Mesothelial cell of epicardium (in vitro differentiated cells): ENCODE data around the gene DNAJC13. TPM values are rescaled to one million over a fixed set of nuclear protein-coding genes. Genes with fewer than 3 reads are reported as not detected.

Source experiments
- DNase-seq, 2 experiments: peaks; one replicate each; pipeline ENCODE4 v3.0.0; 2021; ENCODE audit warnings: low spot score in 2 of 2; ENCODE audit not compliant: unreplicated experiment in 2 of 2
- H3K27ac Mint-ChIP-seq: 2 replicates; pipeline ENCODE4 v1.8.0; 2021; ENCODE audit warnings: mixed read lengths
- H3K27me3 Mint-ChIP-seq: 2 replicates; pipeline ENCODE4 v1.8.0; 2021; ENCODE audit warnings: low read depth, mixed read lengths
- H3K36me3 Mint-ChIP-seq: 2 replicates; pipeline ENCODE4 v1.8.0; 2021; ENCODE audit warnings: mixed read lengths
- H3K4me1 Mint-ChIP-seq: 2 replicates; pipeline ENCODE4 v1.8.0; 2021; ENCODE audit warnings: mixed read lengths
- H3K4me3 Mint-ChIP-seq: 2 replicates; pipeline ENCODE4 v1.8.0; 2021; ENCODE audit warnings: mild to moderate bottlenecking, moderate library complexity, mixed read lengths
- H3K9me3 Mint-ChIP-seq: 2 replicates; pipeline ENCODE4 v1.8.0; 2021; ENCODE audit warnings: mixed read lengths
- CTCF ChIP-seq: fragments of 200-600 bp; sonication (generic); IDR thresholded peaks from one replicate; pipeline ENCODE4 v1.5.0; 2021; ENCODE audit warnings: antibody characterized with exemption; ENCODE audit not compliant: unreplicated experiment
- total RNA-seq: library from RNA; stranded (reverse); gene quantifications from 3 replicates; pipeline ENCODE4 v1.2.1, GENCODE V29; 2021

Gene DNAJC13
- total RNA-seq, 1 donor from 2014 or later = 37.8 TPM

GRCh38 chr3:132461544-132461943 is 44.2 kb downstream of the DNAJC13 start:
- Mint-ChIP-seq H3K4me3 (no peak overlapping the region), H3K27me3 (no peaks in the 10 kb centered on the region), H3K4me1 (no peaks in the 10 kb centered on the region), H3K9me3 (no peaks in the 10 kb centered on the region), H3K27ac (no peak overlapping the region), H3K36me3 (peaks cover 36% of the 10 kb centered on the region)
- TF ChIP-seq CTCF = no peak
- DNase-seq = no peak

- DNase-seq = no peak
- Mint-ChIP-seq H3K27me3 (no peaks in the 10 kb centered on the region), H3K9me3 (no peaks in the 10 kb centered on the region), H3K4me1 (no peaks in the 10 kb centered on the region), H3K27ac (no peak overlapping the region), H3K4me3 (no peak overlapping the region), H3K36me3 (peaks cover 35% of the 10 kb centered on the region)
- no peak for TF ChIP-seq CTCF
Observed at GRCh38 chr3:132464066-132464465, 46.8 kb downstream of the DNAJC13 start.

- Mint-ChIP-seq H3K4me1 (no peaks in the 10 kb centered on the region), H3K27ac (peak overlapping the region; percentile 68), H3K4me3 (no peak overlapping the region), H3K9me3 (peaks cover 3% of the 10 kb centered on the region), H3K36me3 (peaks cover 36% of the 10 kb centered on the region), H3K27me3 (no peaks in the 10 kb centered on the region)
- DNase-seq = no peak
- TF ChIP-seq CTCF = no peak
Observed at GRCh38 chr3:132469326-132469725, 52.0 kb downstream of the DNAJC13 start.

DNA sequence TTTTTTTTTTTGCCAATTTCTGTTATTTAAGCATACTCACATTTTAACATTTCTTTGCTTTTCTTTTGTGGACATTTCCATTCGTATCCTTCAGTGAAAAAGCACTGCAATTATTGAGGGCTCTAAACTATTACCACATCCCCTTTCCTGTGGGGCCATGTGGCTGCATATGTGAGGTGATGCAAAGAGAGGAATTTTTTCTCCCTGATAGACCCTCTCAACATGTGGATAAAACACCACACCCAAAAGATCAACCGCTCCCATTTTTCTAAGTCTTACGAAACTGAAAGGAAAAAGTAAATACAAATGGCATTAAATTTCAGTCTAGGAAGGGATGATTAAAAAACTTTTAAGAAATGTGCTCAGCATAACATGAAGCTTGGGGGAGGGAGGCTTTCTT is 68.8 kb downstream of the DNAJC13 start:
- Mint-ChIP-seq H3K36me3 (peaks cover 15% of the 10 kb centered on the region), H3K27me3 (no peaks in the 10 kb centered on the region), H3K4me3 (no peak overlapping the region), H3K9me3 (no peaks in the 10 kb centered on the region), H3K27ac (no peak overlapping the region), H3K4me1 (no peaks in the 10 kb centered on the region)
- no peak for TF ChIP-seq CTCF
- no peak for DNase-seq

GRCh38 chr3:132488151-132488550 is 70.8 kb downstream of the DNAJC13 start:
- Mint-ChIP-seq H3K9me3 (no peaks in the 10 kb centered on the region), H3K36me3 (peaks cover 14% of the 10 kb centered on the region), H3K27me3 (no peaks in the 10 kb centered on the region), H3K4me3 (no peak overlapping the region), H3K4me1 (peaks cover 9% of the 10 kb centered on the region), H3K27ac (no peak overlapping the region)
- no peak for DNase-seq
- no peak for TF ChIP-seq CTCF

DNA sequence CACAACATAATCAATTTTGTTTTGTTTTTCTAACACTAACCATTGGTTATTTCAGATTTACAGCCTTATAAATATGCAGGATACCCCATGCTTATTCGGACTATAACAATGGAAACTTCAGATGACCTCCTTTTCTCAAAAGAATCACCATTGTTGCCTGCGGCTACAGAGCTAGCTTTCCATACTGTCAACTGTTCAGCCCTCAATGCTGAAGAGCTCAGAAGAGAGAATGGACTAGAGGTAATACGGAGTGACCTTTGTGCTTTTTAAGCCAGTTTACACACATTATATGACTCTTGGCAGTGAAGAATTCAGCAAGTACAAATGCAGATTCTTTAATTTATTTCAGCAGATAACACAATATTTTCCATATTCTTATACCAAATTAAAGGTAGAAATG is 81.8 kb downstream of the DNAJC13 start:
- no peak for DNase-seq
- no peak overlapping the region for H3K4me3 Mint-ChIP-seq
- H3K9me3 Mint-ChIP-seq = no peaks in the 10 kb centered on the region
- no peak overlapping the region for H3K27ac Mint-ChIP-seq
- H3K36me3 Mint-ChIP-seq = peaks cover 48% of the 10 kb centered on the region
- H3K4me1 Mint-ChIP-seq = peaks cover 3% of the 10 kb centered on the region
- no peaks in the 10 kb centered on the region for H3K27me3 Mint-ChIP-seq
- no peak for TF ChIP-seq CTCF
